Panc1 (cell line): ENCODE data around the gene ENOX1. TPM values are rescaled to one million over a fixed set of nuclear protein-coding genes. Genes with fewer than 3 reads are reported as not detected.

ENCODE experiments used
- ATAC-seq: fragments of 200-7000 bp; cut with Tn5 transposase; 2 replicates; pipeline ENCODE4 v1.9.1; 2020; ENCODE audit warnings: mild to moderate bottlenecking, moderate library complexity
- BruUV-seq: library from RNA; stranded (reverse); fragments of 400-500 nt; replicated peaks from 2 replicates; lab custom pipeline; 2021; lab: Mats Ljungman, UMichigan
- CTCF ChIA-PET: fragments of 300-600 bp; sonication (Branson Sonifier 250); formaldehyde crosslinking; loops from one replicate; lab custom pipeline; 2022; ENCODE audit warnings: antibody characterized with exemption; lab: Charles Lee
- POLR2A ChIA-PET: fragments of 300-600 bp; sonication (Branson Sonifier 250); formaldehyde crosslinking; loops from one replicate; lab custom pipeline; 2022; ENCODE audit warnings: antibody characterized with exemption; lab: Charles Lee
- DNase-seq: peaks from one replicate; pipeline ENCODE4 v3.0.0-alpha.2; 2010; ENCODE audit warnings: low read depth, low spot score
- H3K27ac ChIP-seq: 2 replicates; pipeline ENCODE4 v1.5.1; 2011; ENCODE audit warnings: mild to moderate bottlenecking, low read length, inconsistent platforms
- H3K27me3 ChIP-seq: fragments of 200-500 bp; sonication (Bioruptor generic); 2 replicates; pipeline ENCODE4 v1.6.0; 2014; ENCODE audit warnings: low read length, inconsistent platforms; ENCODE audit not compliant: control insufficient read depth, insufficient read depth
- H3K36me3 ChIP-seq: fragments of 200-500 bp; sonication (Bioruptor generic); 2 replicates; pipeline ENCODE4 v1.5.1; 2014; ENCODE audit warnings: inconsistent platforms, mild to moderate bottlenecking, low read length, moderate library complexity; ENCODE audit not compliant: control insufficient read depth, insufficient read depth
- H3K4me1 ChIP-seq: 2 replicates; pipeline ENCODE4 v1.5.1; 2011; ENCODE audit warnings: inconsistent platforms, mild to moderate bottlenecking, low read length, moderate library complexity; ENCODE audit not compliant: control insufficient read depth, insufficient read depth
- H3K4me3 ChIP-seq, 2 experiments: 2 replicates each; pipeline ENCODE4 v1.5.1; 2011 to 2012; ENCODE audit warnings: low read depth in 2 of 2, low read length in 2 of 2, mild to moderate bottlenecking in 2 of 2, inconsistent platforms in 1 of 2, moderate library complexity in 1 of 2
- H3K9me3 ChIP-seq: fragments of 200-500 bp; sonication (Bioruptor generic); 2 replicates; pipeline ENCODE4 v1.5.1; 2014; ENCODE audit warnings: low read depth, mild to moderate bottlenecking, inconsistent platforms, low read length, moderate library complexity; ENCODE audit not compliant: control insufficient read depth, insufficient read depth
- POLR2AphosphoS5 ChIP-seq: IDR thresholded peaks from 2 replicates; pipeline ENCODE4 v1.6.1; 2012; ENCODE audit warnings: mild to moderate bottlenecking, low read depth, low read length, moderate library complexity
- REST ChIP-seq, 2 experiments: IDR thresholded peaks; 2 replicates each; pipeline ENCODE4 v1.6.1; 2011 to 2012; ENCODE audit warnings: low read depth in 2 of 2, control low read depth in 1 of 2, low read length in 1 of 2, mild to moderate bottlenecking in 1 of 2, moderate library complexity in 1 of 2; ENCODE audit not compliant: insufficient read depth in 1 of 2
- SIN3A ChIP-seq: IDR thresholded peaks from 2 replicates; pipeline ENCODE4 v1.6.1; 2012; ENCODE audit warnings: low read depth, mild to moderate bottlenecking, low read length, moderate library complexity, borderline replicate concordance; ENCODE audit not compliant: insufficient read depth
- TCF7L2 ChIP-seq: IDR thresholded peaks from 2 replicates; pipeline ENCODE4 v1.6.1; 2011; ENCODE audit warnings: mild to moderate bottlenecking, low read depth, low read length, inconsistent platforms
- in situ Hi-C: cut with HindIII; loops from 2 replicates; pipeline ENCODE4 v1.10.0; 2016; ENCODE audit warnings: low sequenced_read_pairs, low pct_unique_long_range_greater_than_20kb
- intact Hi-C: fragments of 100-400 bp; cut with micrococcal nuclease; formaldehyde crosslinking; loops from one replicate; pipeline ENCODE4 v1.10.0; 2022; ENCODE audit not compliant: unreplicated experiment
- total RNA-seq: library from RNA; stranded (reverse); gene quantifications from one replicate; pipeline ENCODE4 v1.2.1, GENCODE V29; 2021; ENCODE audit not compliant: unreplicated experiment
- TF ChIP-seq, protein P1 (sequence below): fragments of 450-650 bp; IDR thresholded peaks from 2 replicates; pipeline ENCODE4 v1.5.1; 2017; ENCODE audit warnings: mild to moderate bottlenecking

Gene ENOX1
- total RNA-seq, 1 experiment from 2014 or later = 0.23 TPM

DNA sequence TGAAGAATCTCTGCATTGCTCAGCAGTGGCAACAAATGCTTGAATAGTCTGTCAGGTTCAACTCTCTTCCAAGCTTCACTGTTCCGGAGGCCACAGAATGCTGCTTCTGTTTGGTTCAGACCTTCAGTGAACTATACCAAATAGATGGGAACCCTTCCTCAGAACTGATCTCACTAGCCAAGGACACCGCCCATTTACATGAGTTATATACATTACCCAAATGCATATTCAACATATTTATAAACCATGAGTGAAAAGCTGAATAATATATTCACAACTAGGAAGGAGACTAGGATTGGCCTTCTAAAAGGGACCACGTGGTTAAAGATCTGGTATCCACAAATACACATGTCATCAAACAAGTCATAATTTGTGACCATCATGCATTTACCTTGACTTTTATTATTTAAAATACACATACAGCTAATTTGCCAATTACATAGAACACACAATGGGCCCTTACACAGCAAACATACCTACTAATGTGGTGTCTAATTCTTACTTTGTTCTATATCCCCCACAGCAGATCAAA, 49.3 kb downstream of the ENOX1 start:
- BruUV-seq = no TSS peak
- Histone ChIP-seq H3K9me3 (no peaks in the 10 kb centered on the region), H3K27ac (no peak overlapping the region), H3K36me3 (no peaks in the 10 kb centered on the region), H3K4me3 (no peak overlapping the region), H3K27me3 (no peaks in the 10 kb centered on the region), H3K4me1 (no peaks in the 10 kb centered on the region)
- DNase-seq (no peak), ATAC-seq (no peak)
- intact Hi-C loops (no loop called here), in situ Hi-C loops (no loop called here)
- no peak for TF ChIP-seq TCF7L2
- TF ChIP-seq POLR2AphosphoS5 = no peak
- TF ChIP-seq SIN3A = no peak
- no peak for TF ChIP-seq REST (IDR thresholded peaks at IDR 0.05; ENCODE audit: insufficient read depth in 1 of 2, low read depth in 2 of 2, low read length in 1 of 2)
- TF ChIP-seq, protein P1, sequence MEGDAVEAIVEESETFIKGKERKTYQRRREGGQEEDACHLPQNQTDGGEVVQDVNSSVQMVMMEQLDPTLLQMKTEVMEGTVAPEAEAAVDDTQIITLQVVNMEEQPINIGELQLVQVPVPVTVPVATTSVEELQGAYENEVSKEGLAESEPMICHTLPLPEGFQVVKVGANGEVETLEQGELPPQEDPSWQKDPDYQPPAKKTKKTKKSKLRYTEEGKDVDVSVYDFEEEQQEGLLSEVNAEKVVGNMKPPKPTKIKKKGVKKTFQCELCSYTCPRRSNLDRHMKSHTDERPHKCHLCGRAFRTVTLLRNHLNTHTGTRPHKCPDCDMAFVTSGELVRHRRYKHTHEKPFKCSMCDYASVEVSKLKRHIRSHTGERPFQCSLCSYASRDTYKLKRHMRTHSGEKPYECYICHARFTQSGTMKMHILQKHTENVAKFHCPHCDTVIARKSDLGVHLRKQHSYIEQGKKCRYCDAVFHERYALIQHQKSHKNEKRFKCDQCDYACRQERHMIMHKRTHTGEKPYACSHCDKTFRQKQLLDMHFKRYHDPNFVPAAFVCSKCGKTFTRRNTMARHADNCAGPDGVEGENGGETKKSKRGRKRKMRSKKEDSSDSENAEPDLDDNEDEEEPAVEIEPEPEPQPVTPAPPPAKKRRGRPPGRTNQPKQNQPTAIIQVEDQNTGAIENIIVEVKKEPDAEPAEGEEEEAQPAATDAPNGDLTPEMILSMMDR = no peak
- CTCF ChIA-PET = no interaction called here
- POLR2A ChIA-PET = no interaction called here

- no peak overlapping the region for H3K4me3 ChIP-seq
- DNase-seq = no peak
- no peaks in the 10 kb centered on the region for H3K27me3 ChIP-seq
- ChIA-PET CTCF (no interaction called here), POLR2A (no interaction called here)
- H3K4me1 ChIP-seq = no peaks in the 10 kb centered on the region
- no peak for ATAC-seq
- intact Hi-C loops = no loop called here
- H3K9me3 ChIP-seq = no peaks in the 10 kb centered on the region
- no peak for TF ChIP-seq POLR2AphosphoS5
- TF ChIP-seq TCF7L2 = no peak
- TF ChIP-seq SIN3A = no peak
- TF ChIP-seq, protein P1 = no peak
- no peak for TF ChIP-seq REST (IDR thresholded peaks at IDR 0.05; ENCODE audit: insufficient read depth in 1 of 2, low read depth in 2 of 2, low read length in 1 of 2)
- in situ Hi-C loops = no loop called here
- H3K36me3 ChIP-seq = no peaks in the 10 kb centered on the region
- BruUV-seq = no TSS peak
- H3K27ac ChIP-seq = no peak overlapping the region
Observed at GRCh38 chr13:43732726-43733125, 54.0 kb downstream of the ENOX1 start.
